Upper lobe of left lung (tissue), 4 donors: ENCODE measurements around the gene PPHLN1.

ENCODE experiments used
- EP300 ChIP-seq, 4 donors: sonication (generic); formaldehyde crosslinking; IDR thresholded peaks; one replicate each; pipeline ENCODE4 v1.5.1; 2017; ENCODE audit warnings: antibody characterized with exemption in 4 of 4, control low read depth in 2 of 4
- POLR2A ChIP-seq, 4 donors: fragments of 450-650 bp; IDR thresholded peaks; one replicate each; pipeline ENCODE4 v1.5.1; 2016 to 2017; ENCODE audit warnings: antibody characterized with exemption in 4 of 4, mild to moderate bottlenecking in 2 of 4
- POLR2AphosphoS5 ChIP-seq, 2 donors: sonication (generic); formaldehyde crosslinking; IDR thresholded peaks; one replicate each; pipeline ENCODE4 v1.5.1; 2017; ENCODE audit warnings: antibody characterized with exemption in 2 of 2
- TF ChIP-seq, protein P1 (sequence below), 6 experiments: fragments of 450-650 bp in 4 of 6; fragments of 200-600 bp in 2 of 6; sonication (generic) in 2 of 6; IDR thresholded peaks; one replicate each; pipeline ENCODE4 v1.5.1; 2016 to 2019; ENCODE audit warnings: antibody characterized with exemption in 6 of 6

DNA sequence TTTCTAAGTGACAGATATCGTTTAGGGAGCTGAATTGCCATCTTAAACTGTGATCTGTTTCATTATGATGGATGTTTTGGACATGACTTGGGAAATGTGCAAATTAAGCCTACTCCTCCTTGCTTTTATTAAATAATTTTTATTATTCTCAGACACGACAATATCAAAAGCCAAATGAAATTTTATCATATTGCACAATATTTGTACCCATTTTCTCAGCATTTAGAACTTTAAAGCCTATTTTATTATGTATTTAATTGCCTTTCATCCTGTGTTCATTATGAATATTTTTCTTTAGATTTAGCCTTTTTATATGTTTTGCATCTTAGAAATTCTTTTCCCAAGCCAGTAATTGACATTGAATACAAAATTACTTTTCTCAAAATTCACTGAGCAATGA lies 102.9 kb downstream of the PPHLN1 start:
- TF ChIP-seq, protein P1, sequence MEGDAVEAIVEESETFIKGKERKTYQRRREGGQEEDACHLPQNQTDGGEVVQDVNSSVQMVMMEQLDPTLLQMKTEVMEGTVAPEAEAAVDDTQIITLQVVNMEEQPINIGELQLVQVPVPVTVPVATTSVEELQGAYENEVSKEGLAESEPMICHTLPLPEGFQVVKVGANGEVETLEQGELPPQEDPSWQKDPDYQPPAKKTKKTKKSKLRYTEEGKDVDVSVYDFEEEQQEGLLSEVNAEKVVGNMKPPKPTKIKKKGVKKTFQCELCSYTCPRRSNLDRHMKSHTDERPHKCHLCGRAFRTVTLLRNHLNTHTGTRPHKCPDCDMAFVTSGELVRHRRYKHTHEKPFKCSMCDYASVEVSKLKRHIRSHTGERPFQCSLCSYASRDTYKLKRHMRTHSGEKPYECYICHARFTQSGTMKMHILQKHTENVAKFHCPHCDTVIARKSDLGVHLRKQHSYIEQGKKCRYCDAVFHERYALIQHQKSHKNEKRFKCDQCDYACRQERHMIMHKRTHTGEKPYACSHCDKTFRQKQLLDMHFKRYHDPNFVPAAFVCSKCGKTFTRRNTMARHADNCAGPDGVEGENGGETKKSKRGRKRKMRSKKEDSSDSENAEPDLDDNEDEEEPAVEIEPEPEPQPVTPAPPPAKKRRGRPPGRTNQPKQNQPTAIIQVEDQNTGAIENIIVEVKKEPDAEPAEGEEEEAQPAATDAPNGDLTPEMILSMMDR (IDR thresholded peaks at IDR 0.05) = no peak
- no peak for TF ChIP-seq POLR2A (IDR thresholded peaks at IDR 0.05)
- TF ChIP-seq POLR2AphosphoS5 (IDR thresholded peaks at IDR 0.05) = no peak
- no peak for TF ChIP-seq EP300 (IDR thresholded peaks at IDR 0.05)
